IMR-90 (cell line): ENCODE measurements around the gene ADAM21. TPM values are rescaled to one million over a fixed set of nuclear protein-coding genes. Genes with fewer than 3 reads are reported as not detected.
"Not testable (repeated sequence)": the region's sequence is repeated elsewhere in the genome, so short reads cannot be mapped to it uniquely, and the experiment has no call there.

Experiments used
- ATAC-seq: fragments of 200-7000 bp; cut with Tn5 transposase; 2 replicates; pipeline ENCODE4 v1.9.1; 2020; ENCODE audit warnings: low read depth, mild to moderate bottlenecking, moderate library complexity
- BruUV-seq: library from RNA; stranded (reverse); fragments of 400-500 nt; replicated peaks from 2 replicates; lab custom pipeline; 2021; lab: Mats Ljungman, UMichigan
- CTCF ChIA-PET: fragments of 300-600 bp; formaldehyde crosslinking; extraction: SDS; loops from one replicate; lab custom pipeline; 2021; ENCODE audit warnings: antibody characterized with exemption; lab: Yijun Ruan, JAX
- POLR2A ChIA-PET: fragments of 300-600 bp; sonication (Branson Sonifier 250); formaldehyde crosslinking; loops from one replicate; lab custom pipeline; 2022; ENCODE audit warnings: antibody characterized with exemption; ENCODE audit not compliant: unreplicated experiment; lab: Charles Lee
- DNase-seq: peaks from one replicate; pipeline ENCODE4 v3.0.0; 2013
- H2AFZ ChIP-seq: replicated peaks from 2 replicates; pipeline ENCODE3; 2013; ENCODE audit warnings: low read length, mild to moderate bottlenecking; ENCODE audit not compliant: poor library complexity
- H2AK5ac ChIP-seq: 2 replicates; pipeline ENCODE4 v1.6.1; 2013; ENCODE audit warnings: low read depth, low read length, inconsistent platforms
- H2AK9ac ChIP-seq: replicated peaks from 2 replicates; pipeline ENCODE3; 2013; ENCODE audit warnings: mild to moderate bottlenecking, low read depth, low read length, moderate library complexity; ENCODE audit not compliant: poor library complexity
- H2BK120ac ChIP-seq: 2 replicates; pipeline ENCODE4 v1.6.1; 2013; ENCODE audit warnings: low read depth, low read length, inconsistent platforms
- H2BK15ac ChIP-seq: 3 replicates; pipeline ENCODE4 v1.6.1; 2013; ENCODE audit warnings: low read depth, low read length, inconsistent platforms
- H2BK20ac ChIP-seq: 2 replicates; pipeline ENCODE4 v1.6.1; 2013; ENCODE audit warnings: low read depth, mild to moderate bottlenecking, inconsistent platforms, low read length, moderate library complexity
- H2BK5ac ChIP-seq: 2 replicates; pipeline ENCODE4 v1.6.1; 2013; ENCODE audit warnings: mild to moderate bottlenecking, low read depth, low read length, inconsistent platforms; ENCODE audit not compliant: poor library complexity, severe bottlenecking
- H3K14ac ChIP-seq: replicated peaks from 2 replicates; pipeline ENCODE4 v1.6.1; 2013; ENCODE audit warnings: low read depth, low read length, inconsistent platforms
- H3K18ac ChIP-seq: 2 replicates; pipeline ENCODE4 v1.6.1; 2013; ENCODE audit warnings: low read depth, low read length, control low read depth
- H3K23ac ChIP-seq: 2 replicates; pipeline ENCODE4 v1.6.1; 2013; ENCODE audit warnings: low read depth, low read length, inconsistent platforms
- H3K27ac ChIP-seq: 2 replicates; pipeline ENCODE4 v1.5.1; 2013; ENCODE audit warnings: mild to moderate bottlenecking, control low read depth, low read length; ENCODE audit not compliant: insufficient read depth
- H3K27me3 ChIP-seq: 2 replicates; pipeline ENCODE4 v1.6.1; 2013; ENCODE audit warnings: low read length; ENCODE audit not compliant: control insufficient read depth, insufficient read depth
- H3K36me3 ChIP-seq: 2 replicates; pipeline ENCODE4 v1.6.1; 2013; ENCODE audit warnings: low read length, mixed read lengths; ENCODE audit not compliant: control insufficient read depth, insufficient read depth
- H3K4ac ChIP-seq: 2 replicates; pipeline ENCODE4 v1.6.1; 2013; ENCODE audit warnings: low read depth, low read length, inconsistent platforms
- H3K4me1 ChIP-seq: 2 replicates; pipeline ENCODE4 v1.6.1; 2013; ENCODE audit warnings: low read length, mixed read lengths; ENCODE audit not compliant: control insufficient read depth, insufficient read depth
- H3K4me2 ChIP-seq: 2 replicates; pipeline ENCODE4 v1.6.1; 2013; ENCODE audit warnings: low read depth, mild to moderate bottlenecking, control low read depth, low read length, moderate library complexity
- H3K4me3 ChIP-seq: 2 replicates; pipeline ENCODE4 v1.5.1; 2013; ENCODE audit warnings: low read depth, mild to moderate bottlenecking, control low read depth, low read length, moderate library complexity; ENCODE audit not compliant: insufficient read depth
- H3K56ac ChIP-seq: 2 replicates; pipeline ENCODE4 v1.6.1; 2013; ENCODE audit warnings: low read length, inconsistent platforms; ENCODE audit not compliant: insufficient read depth; ENCODE audit errors: extremely low read depth
- H3K79me1 ChIP-seq, 2 experiments: 2 replicates each; pipeline ENCODE4 v1.6.1; 2013; ENCODE audit warnings: low read length in 2 of 2, inconsistent platforms in 1 of 2, low read depth in 1 of 2
- H3K9ac ChIP-seq: 2 replicates; pipeline ENCODE4 v1.6.1; 2013; ENCODE audit warnings: low read depth, low read length, control low read depth
- H3K9me1 ChIP-seq: 2 replicates; pipeline ENCODE4 v1.6.1; 2013; ENCODE audit warnings: low read length, inconsistent platforms; ENCODE audit not compliant: insufficient read depth
- H3K9me3 ChIP-seq: 2 replicates; pipeline ENCODE4 v1.6.1; 2013; ENCODE audit warnings: low read length; ENCODE audit not compliant: control insufficient read depth, insufficient read depth
- H4K20me1 ChIP-seq: 2 replicates; pipeline ENCODE4 v1.6.1; 2013; ENCODE audit warnings: low read length, inconsistent platforms; ENCODE audit not compliant: insufficient read depth
- H4K5ac ChIP-seq: 2 replicates; pipeline ENCODE4 v1.6.1; 2013; ENCODE audit warnings: mild to moderate bottlenecking, low read depth, low read length, control low read depth
- H4K8ac ChIP-seq, 2 experiments: 2 replicates each; pipeline ENCODE4 v1.6.1; 2013; ENCODE audit warnings: low read depth in 2 of 2, low read length in 2 of 2, control low read depth in 1 of 2, inconsistent platforms in 1 of 2
- H4K91ac ChIP-seq: 2 replicates; pipeline ENCODE4 v1.6.1; 2013; ENCODE audit warnings: low read depth, low read length, inconsistent platforms; ENCODE audit not compliant: insufficient read depth
- WGBS, 2 experiments: methylation state at CpG; one replicate each; pipeline versions ENCODE4 v1.1.5 to v1.1.7; 2013; ENCODE audit warnings: missing lambda C conversion rate in 2 of 2; ENCODE audit not compliant: insufficient read length in 1 of 2; ENCODE audit errors: extremely low coverage in 2 of 2; 5-methylcytosine and 5-hydroxymethylcytosine counted together
- dilution Hi-C: fragments of 300-500 bp; cut with HindIII; formaldehyde crosslinking; loops from one replicate; pipeline ENCODE4 v1.14.3; 2018; ENCODE audit warnings: low sequenced_read_pairs; ENCODE audit not compliant: unreplicated experiment
- in situ Hi-C: fragments of 300-500 bp; cut with MboI; formaldehyde crosslinking; loops from 3 replicates; pipeline ENCODE4 v1.14.3; 2019; ENCODE audit warnings: low sequenced_read_pairs, inconsistent platforms, mixed read lengths
- intact Hi-C: fragments of 100-400 bp; cut with micrococcal nuclease; formaldehyde crosslinking; loops from 2 replicates; pipeline ENCODE4 v1.10.0; 2022
- polyA plus RNA-seq, 3 experiments: library from polyadenylated mRNA; depleted of rRNA; stranded (reverse); fragments of >200 nt; gene quantifications; 2 replicates each; pipeline ENCODE4 v1.2.3, GENCODE V29; 2012; ENCODE audit warnings: low replicate concordance in 1 of 3
- total RNA-seq: library from RNA; depleted of rRNA; stranded (reverse); fragments of >200 nt; gene quantifications from 2 replicates; pipeline ENCODE4 v1.2.3, GENCODE V29; 2012

The ADAM21 gene
- total and polyA plus RNA-seq, 2 of the 4 experiments (the other 2 are of a cell fraction), result 0.15 to 0.36 TPM

DNA sequence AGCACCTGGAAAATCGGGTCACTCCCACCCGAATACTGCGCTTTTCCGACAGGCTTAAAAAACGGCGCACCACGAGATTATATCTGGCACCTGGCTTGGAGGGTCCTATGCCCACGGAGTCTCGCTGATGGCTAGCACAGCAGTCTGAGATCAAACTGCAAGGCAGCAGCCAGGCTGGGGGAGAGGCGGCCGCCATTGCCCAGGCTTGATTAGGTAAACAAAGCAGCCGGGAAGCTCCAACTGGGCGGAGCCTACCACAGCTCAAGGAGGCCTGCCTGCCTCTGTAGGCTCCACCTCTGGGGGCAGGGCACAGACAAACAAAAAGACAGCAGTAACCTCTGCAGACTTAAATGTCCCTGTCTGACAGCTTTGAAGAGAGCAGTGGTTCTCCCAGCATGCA lies 23.5 kb downstream of the ADAM21 start:
- BruUV-seq, result not testable (repeated sequence)

DNA sequence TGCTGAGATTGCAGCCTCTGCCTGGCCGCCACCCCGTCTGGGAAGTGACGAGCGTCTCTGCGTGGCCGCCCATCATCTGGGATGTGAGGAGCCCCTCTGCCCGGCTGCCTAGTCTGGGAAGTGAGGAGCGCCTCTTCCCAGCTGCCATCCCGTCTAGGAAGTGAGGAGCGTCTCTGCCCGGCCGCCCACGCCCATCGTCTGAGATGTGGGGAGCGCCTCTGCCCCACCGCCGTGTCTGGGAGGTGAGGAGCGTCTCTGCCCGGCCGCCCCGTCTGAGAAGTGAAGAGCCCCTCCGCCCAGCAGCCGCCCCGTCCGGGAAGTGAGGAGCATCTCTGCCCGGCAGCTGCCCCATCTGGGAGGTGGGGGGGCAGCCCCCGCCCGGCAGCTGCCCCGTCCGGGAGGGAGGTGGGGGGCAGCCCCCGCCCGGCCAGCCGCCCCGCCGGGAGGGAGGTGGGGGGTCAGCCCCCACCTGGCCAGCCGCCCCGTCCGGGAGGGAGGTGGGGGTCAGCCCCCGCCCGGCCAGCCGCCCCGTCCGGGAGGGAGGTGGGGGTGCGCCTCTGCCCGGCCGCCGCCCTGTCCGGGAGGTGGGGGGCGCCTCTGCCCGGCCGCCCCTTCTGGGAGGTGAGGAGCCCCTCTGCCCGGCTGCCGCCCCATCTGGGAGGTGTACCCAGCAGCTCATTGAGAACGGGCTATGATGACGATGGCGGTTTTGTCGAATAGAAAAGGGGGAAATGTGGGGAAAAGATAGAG lies 25.6 kb downstream of the ADAM21 start:
- H2AK5ac ChIP-seq, H3K4me1 ChIP-seq, H3K27me3 ChIP-seq, H2BK120ac ChIP-seq, BruUV-seq, ATAC-seq, H3K23ac ChIP-seq, H3K4me3 ChIP-seq, H3K56ac ChIP-seq, H4K91ac ChIP-seq, H3K79me1 ChIP-seq, H3K9me3 ChIP-seq, H2BK15ac ChIP-seq, H4K20me1 ChIP-seq, H4K8ac ChIP-seq, H2BK20ac ChIP-seq, DNase-seq, dilution Hi-C loops, H3K18ac ChIP-seq, H3K4ac ChIP-seq, in situ Hi-C loops, H3K27ac ChIP-seq, H4K5ac ChIP-seq, H2AK9ac ChIP-seq, H3K9me1 ChIP-seq, H3K14ac ChIP-seq, H2BK5ac ChIP-seq, CTCF ChIA-PET, H3K9ac ChIP-seq, POLR2A ChIA-PET, intact Hi-C loops, H3K4me2 ChIP-seq, H2AFZ ChIP-seq, H3K36me3 ChIP-seq: not testable (repeated sequence)
- 70 to 100% methylated on average over 2 to 9 of the region's 57 CpGs for WGBS, 2 experiments

More for the DNA sequence above, 23.5 kb downstream of the ADAM21 start:
- H3K36me3 ChIP-seq, H3K9ac ChIP-seq, H3K18ac ChIP-seq, H3K4me1 ChIP-seq, H3K9me3 ChIP-seq, dilution Hi-C loops, H3K4ac ChIP-seq, H4K5ac ChIP-seq, H3K79me1 ChIP-seq, H3K9me1 ChIP-seq, H2BK120ac ChIP-seq, H2AFZ ChIP-seq, H3K14ac ChIP-seq, H2BK20ac ChIP-seq, H2BK5ac ChIP-seq, ATAC-seq, H4K8ac ChIP-seq, CTCF ChIA-PET, H2AK5ac ChIP-seq, H4K91ac ChIP-seq, H3K27ac ChIP-seq, POLR2A ChIA-PET, H4K20me1 ChIP-seq, H3K23ac ChIP-seq, intact Hi-C loops, H3K4me2 ChIP-seq, H3K4me3 ChIP-seq, H2BK15ac ChIP-seq, H3K27me3 ChIP-seq, DNase-seq, H3K56ac ChIP-seq, in situ Hi-C loops, H2AK9ac ChIP-seq: not testable (repeated sequence)
- WGBS, 2 experiments, result 83% methylated on average over 2 of the region's 13 CpGs; no CpG with 5 or more reads in 1 of the 2 experiments
